ENCODE results near the gene TMEM109.

Gene TMEM109

GRCh38 chr11:60873533-60873932 is 40.4 kb upstream of the TMEM109 start:
- TF ChIP-seq GABPA (IDR thresholded peaks at IDR 0.05; ENCODE audit: low read depth) (no peak), POLR2AphosphoS5 (IDR thresholded peaks at IDR 0.05; ENCODE audit: low read depth) (no peak), SPI1 (IDR thresholded peaks at IDR 0.05; ENCODE audit: borderline replicate concordance, low read depth) (no peak)
- no peak for DNase-seq (ENCODE audit: low read depth in 1 of 2, low spot score in 1 of 2)
- Histone ChIP-seq H3K27me3 (ENCODE audit: insufficient read depth, poor library complexity, severe bottlenecking) (no peaks in the 10 kb centered on the region), H3K4me3 (replicated peaks; ENCODE audit: insufficient read depth, low read length) (no peak overlapping the region), H3K27ac (replicated peaks) (no peak overlapping the region)

DNA sequence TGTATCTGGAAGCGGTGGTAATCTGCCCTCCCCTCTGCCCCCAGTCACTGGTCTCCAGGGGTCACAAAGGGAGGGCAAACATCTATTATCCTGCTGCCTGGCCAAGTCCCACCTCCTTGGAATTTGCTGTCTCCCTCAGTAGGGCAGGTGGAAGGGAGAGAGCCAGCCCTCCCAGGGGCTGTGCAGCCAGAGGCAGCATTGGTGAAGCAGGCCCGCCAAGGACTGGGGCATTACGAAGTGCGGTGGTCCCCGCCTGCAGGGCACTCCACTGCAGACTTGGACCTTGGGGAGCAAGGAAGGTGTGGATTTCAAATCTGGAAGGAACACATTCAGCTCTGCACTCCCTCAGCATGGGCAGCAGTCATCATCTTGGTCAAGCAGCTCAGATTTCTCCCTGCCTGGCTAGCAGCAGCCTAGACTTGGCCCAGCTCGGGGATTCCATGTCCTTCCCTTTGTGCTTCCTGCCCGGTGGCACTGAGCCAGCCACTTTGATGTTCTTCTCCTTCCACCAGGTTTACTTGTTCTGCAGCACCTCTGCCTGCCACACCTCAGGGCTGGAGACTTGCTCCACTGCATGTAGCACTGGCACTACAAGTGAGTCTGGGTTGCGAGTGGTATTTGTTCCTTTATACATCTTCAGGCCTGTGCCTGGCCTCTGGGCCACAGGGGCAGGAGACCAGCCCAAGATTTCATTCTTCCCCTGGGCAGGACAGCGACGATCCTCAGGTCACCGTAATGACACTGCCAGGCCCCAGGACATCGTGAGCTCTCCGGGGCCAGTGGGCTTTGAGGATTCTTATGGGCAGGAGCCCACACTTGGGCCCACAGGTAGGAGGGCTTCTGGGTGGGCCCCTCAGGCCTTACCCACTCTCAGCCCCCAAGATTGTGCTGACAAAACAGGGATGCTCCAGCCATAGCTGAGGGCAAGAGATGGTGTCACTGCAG is 39.3 kb upstream of the TMEM109 start:
- TF ChIP-seq, protein P1, sequence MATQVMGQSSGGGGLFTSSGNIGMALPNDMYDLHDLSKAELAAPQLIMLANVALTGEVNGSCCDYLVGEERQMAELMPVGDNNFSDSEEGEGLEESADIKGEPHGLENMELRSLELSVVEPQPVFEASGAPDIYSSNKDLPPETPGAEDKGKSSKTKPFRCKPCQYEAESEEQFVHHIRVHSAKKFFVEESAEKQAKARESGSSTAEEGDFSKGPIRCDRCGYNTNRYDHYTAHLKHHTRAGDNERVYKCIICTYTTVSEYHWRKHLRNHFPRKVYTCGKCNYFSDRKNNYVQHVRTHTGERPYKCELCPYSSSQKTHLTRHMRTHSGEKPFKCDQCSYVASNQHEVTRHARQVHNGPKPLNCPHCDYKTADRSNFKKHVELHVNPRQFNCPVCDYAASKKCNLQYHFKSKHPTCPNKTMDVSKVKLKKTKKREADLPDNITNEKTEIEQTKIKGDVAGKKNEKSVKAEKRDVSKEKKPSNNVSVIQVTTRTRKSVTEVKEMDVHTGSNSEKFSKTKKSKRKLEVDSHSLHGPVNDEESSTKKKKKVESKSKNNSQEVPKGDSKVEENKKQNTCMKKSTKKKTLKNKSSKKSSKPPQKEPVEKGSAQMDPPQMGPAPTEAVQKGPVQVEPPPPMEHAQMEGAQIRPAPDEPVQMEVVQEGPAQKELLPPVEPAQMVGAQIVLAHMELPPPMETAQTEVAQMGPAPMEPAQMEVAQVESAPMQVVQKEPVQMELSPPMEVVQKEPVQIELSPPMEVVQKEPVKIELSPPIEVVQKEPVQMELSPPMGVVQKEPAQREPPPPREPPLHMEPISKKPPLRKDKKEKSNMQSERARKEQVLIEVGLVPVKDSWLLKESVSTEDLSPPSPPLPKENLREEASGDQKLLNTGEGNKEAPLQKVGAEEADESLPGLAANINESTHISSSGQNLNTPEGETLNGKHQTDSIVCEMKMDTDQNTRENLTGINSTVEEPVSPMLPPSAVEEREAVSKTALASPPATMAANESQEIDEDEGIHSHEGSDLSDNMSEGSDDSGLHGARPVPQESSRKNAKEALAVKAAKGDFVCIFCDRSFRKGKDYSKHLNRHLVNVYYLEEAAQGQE (IDR thresholded peaks at IDR 0.05; ENCODE audit: insufficient replicate concordance, low read depth): no peak
- no peak for TF ChIP-seq CTCF (IDR thresholded peaks at IDR 0.05; ENCODE audit: insufficient read depth, low read length)
- TF ChIP-seq POLR2AphosphoS5 (IDR thresholded peaks at IDR 0.05; ENCODE audit: low read depth): no peak
- TF ChIP-seq SPI1 (IDR thresholded peaks at IDR 0.05; ENCODE audit: borderline replicate concordance, low read depth): no peak
- TF ChIP-seq GABPA (IDR thresholded peaks at IDR 0.05; ENCODE audit: low read depth): no peak
- H3K27me3 ChIP-seq (ENCODE audit: insufficient read depth, poor library complexity, severe bottlenecking): no peaks in the 10 kb centered on the region
- no peak overlapping the region for H3K27ac ChIP-seq (replicated peaks)
- DNase-seq (ENCODE audit: low read depth in 1 of 2, low spot score in 1 of 2): no peak
- no peak overlapping the region for H3K4me3 ChIP-seq (replicated peaks; ENCODE audit: insufficient read depth, low read length)

DNA sequence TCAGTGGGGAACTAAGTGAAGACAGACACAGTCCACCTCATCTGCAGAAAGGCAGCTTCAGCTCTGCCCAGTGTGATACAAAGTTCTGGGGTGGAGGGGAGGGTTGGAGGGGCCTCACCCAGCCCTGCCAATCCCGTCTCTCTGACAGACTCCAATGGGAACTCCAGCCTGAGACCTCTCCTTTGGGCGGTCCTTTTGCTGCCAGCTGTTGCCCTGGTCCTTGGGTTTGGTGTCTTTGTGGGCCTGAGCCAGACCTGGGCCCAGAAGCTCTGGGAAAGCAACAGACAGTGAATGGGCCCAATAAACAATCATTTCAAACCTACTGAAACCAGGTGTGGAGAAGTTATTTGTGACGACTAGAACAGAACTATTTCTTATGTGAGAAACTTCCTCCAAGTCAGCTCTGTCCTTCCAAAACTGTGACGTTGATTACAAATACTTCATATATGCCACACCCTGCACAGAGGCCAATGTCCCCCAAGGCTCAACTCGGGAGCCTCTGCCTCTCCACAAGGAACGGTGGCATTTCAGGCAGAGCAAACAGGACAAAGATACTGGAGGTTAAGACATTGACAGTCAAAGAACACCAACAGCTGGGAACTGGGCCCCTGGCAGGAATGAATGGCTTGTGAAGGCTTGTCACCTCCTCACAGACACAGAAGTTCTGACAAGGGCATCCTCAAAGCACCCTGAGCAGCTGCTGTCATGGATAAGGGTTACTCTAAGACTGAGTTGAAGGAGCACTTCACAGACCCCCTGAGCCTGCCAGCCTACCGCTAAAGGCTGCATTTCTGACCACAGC is 38.4 kb upstream of the TMEM109 start:
- no peak overlapping the region for H3K4me3 ChIP-seq (replicated peaks; ENCODE audit: insufficient read depth, low read length)
- DNase-seq (ENCODE audit: low read depth in 1 of 2, low spot score in 1 of 2): no peak
- H3K27me3 ChIP-seq (ENCODE audit: insufficient read depth, poor library complexity, severe bottlenecking): no peaks in the 10 kb centered on the region
- TF ChIP-seq GABPA (IDR thresholded peaks at IDR 0.05; ENCODE audit: low read depth) (no peak), CTCF (IDR thresholded peaks at IDR 0.05; ENCODE audit: insufficient read depth, low read length) (no peak), SPI1 (IDR thresholded peaks at IDR 0.05; ENCODE audit: borderline replicate concordance, low read depth) (no peak), POLR2AphosphoS5 (IDR thresholded peaks at IDR 0.05; ENCODE audit: low read depth) (no peak)
- TF ChIP-seq, protein P1 (IDR thresholded peaks at IDR 0.05; ENCODE audit: insufficient replicate concordance, low read depth): no peak
- H3K27ac ChIP-seq (replicated peaks): no peak overlapping the region

- TF ChIP-seq, protein P1 (IDR thresholded peaks at IDR 0.05; ENCODE audit: insufficient replicate concordance, low read depth): no peak
- TF ChIP-seq SPI1 (IDR thresholded peaks at IDR 0.05; ENCODE audit: borderline replicate concordance, low read depth) (no peak), CTCF (IDR thresholded peaks at IDR 0.05; ENCODE audit: insufficient read depth, low read length) (no peak), GABPA (IDR thresholded peaks at IDR 0.05; ENCODE audit: low read depth) (no peak), POLR2AphosphoS5 (IDR thresholded peaks at IDR 0.05; ENCODE audit: low read depth) (no peak)
- no peaks in the 10 kb centered on the region for H3K27me3 ChIP-seq (ENCODE audit: insufficient read depth, poor library complexity, severe bottlenecking)
Observed at GRCh38 chr11:60876168-60876485, 37.8 kb upstream of the TMEM109 start.

More at GRCh38 chr11:60876168-60876485, 37.8 kb upstream of the TMEM109 start:
- no peak for DNase-seq (ENCODE audit: low read depth in 1 of 2, low spot score in 1 of 2)
- no peak overlapping the region for H3K4me3 ChIP-seq (replicated peaks; ENCODE audit: insufficient read depth, low read length)
- H3K27ac ChIP-seq (replicated peaks): no peak overlapping the region
